GDM1 (cell line): ENCODE measurements around the gene ATG13.
A peak's percentile ranks its signal among the peaks of the same experiment; 100 is the strongest.
"Not testable (repeated sequence)": the region's sequence is repeated elsewhere in the genome, so short reads cannot be mapped to it uniquely, and the experiment has no call there.

ENCODE experiments used
- DNase-seq: peaks from one replicate; lab custom pipeline; 2025; lab: John Stamatoyannopoulos, UW

The ATG13 gene

DNA sequence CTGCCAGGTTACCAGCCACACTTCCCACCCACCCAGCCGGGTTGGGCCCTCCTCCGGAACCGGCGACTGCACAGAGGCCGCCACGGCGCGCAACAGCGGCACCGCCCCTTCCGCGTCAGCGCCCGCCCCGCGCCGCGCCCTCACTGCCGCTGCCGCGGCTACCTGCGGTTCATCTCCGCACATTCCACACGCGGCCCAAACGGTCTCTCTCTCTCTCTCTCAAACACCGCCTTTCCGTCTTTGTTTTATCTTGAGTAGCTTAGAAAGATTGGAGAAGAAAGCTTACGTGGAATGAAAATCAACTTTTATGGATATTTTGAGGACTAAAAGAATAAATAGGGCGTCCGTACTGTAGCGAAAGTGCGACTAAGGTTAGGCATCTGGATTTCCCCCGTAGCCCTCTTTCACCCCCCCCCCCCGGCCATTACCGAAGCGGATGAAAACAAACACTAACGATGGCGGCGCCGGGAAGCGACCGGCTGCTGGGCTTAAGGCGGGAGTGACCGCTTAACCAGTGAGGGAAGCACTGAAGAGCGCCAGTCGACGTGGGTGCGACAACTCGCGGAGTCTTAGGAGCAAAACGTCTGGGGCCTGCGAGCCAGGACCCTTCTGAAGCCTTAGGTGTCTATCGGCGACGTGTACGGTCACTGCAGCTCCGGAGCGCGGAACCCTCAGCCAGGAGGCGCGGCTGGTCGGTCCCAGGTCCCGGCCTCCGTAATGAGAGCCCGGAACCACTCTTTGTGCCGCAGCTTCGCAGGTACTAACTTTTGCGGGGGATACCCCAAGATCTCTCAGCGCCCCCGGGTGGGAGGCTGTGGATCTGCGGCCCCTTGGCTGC, at the start of gene ATG13, which contains the start of gene HARBI1:
Gene ATG13, plus strand, starts transcription at position 420 of the 838 bp plus-strand sequence. CDS start 26,739 bp downstream, outside the sequence.
Gene HARBI1, minus strand, starts transcription at position 94 of the 838 bp plus-strand sequence. CDS start 990 bp downstream, outside the sequence.
- peak; percentile 87 for DNase-seq

DNA sequence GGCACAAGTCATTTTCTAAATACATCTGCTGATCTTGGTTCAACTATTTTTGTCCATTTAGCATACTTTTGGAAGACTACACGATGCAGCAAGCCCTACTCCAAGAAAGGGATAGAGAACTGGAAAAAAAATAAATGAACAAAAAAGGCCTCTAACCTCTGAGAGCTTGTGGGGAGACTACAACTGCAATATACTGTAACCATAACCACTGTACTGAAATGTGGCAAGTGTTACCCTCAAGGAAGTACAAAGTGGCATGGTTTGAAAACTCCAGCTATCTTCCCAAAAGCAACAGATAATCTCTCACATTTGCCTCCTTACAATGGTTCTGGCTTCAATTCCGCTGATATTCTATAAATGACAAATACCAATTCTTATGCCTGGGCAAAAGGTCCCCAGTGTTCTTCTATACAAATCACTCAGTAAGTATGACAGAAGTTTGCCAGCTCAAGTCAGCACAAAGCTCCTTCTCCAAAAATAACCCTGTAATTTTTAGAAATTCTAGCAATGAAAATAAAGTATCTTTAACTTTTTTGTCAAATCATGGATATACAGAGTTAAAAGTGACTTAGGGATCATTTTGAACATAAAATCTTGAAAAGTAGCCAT, 46.5 kb upstream of the ATG13 start:
- no peak for DNase-seq

- DNase-seq = no peak
These were observed 42.7 kb upstream of the ATG13 start for GRCh38 chr11:46574656-46575055.

GRCh38 chr11:46577058-46577457, 40.3 kb upstream of the ATG13 start:
- no peak for DNase-seq

DNA sequence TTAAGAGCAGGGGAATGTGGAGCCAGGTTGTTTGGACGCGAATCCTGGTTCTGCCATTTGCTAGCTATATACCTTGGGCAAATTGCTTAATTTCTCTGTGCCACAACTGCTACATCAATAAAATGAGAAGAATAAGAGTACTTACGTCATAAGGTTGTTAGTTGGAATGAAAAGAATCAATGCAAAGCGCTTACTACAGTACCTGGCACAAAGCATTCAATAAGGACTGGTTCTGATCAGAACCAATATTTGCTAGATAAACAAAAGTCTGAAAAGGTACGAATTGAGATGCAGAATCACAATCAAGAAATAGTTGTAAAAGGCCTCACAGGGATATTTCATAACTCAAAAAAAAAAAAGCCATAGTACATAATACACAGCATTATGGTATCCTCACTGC, 34.8 kb upstream of the ATG13 start:
- no peak for DNase-seq

GRCh38 chr11:46583513-46583912, 33.8 kb upstream of the ATG13 start:
- DNase-seq = not testable (repeated sequence)

DNA sequence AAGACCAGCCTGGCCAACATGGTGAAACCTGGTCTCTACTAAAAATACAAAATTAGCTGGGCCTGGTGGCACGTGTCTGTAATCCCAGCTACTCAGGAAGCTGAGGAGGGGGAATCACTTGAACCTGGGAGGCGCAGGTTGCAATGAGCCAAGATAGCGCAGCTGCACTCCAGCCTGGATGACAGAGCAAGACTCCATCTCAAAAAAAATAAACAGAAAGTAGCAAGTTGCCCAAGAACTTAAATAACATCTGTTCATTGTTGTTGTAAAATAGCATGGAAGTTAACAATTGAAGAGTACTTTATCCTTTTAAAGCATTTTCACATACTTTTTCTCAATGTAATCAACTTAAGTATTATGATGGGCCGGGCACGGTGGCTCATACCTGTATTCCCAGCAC, 29.2 kb upstream of the ATG13 start:
- DNase-seq = no peak

GRCh38 chr11:46588915-46589314, 28.4 kb upstream of the ATG13 start:
- DNase-seq = no peak

DNA sequence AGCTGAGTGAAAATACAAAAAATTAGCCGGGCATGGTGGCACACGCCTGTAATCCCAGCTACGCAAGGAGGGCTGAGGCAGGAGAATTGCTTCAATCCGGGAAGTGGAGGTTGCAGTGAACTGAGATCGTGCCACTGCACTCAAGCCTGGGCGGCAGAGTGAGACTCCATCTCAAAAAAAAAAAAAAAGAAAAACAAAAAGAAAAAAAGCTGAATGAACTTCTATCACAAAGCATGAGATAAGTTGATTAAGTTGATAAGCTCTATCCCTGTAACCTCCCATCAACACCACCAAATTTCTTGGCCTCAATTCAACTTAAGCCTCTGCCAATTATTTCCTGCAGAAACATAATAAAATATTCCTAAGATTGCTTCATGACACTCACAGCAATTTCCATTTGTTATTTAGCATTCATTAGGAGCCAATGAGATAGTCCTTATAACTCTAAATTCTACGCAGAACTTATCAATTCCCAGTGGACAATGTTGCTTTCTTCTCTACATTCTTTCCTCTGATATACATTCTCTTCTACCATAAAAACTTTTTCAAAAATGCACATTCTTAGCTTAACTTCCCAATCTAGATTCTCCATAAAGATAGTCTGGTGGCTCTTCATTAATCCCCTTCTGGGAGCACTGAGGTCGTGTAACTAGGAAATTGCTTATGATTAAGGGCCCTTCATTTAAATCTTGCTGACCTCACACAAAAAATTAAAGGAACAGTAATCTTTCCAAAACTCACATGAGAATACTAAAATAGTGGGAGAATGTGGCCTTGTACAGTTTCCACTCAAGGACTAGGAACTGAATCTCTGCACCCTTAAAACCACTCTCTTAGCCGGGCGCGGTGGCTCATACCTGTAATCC, 26.4 kb upstream of the ATG13 start:
- no peak for DNase-seq

DNA sequence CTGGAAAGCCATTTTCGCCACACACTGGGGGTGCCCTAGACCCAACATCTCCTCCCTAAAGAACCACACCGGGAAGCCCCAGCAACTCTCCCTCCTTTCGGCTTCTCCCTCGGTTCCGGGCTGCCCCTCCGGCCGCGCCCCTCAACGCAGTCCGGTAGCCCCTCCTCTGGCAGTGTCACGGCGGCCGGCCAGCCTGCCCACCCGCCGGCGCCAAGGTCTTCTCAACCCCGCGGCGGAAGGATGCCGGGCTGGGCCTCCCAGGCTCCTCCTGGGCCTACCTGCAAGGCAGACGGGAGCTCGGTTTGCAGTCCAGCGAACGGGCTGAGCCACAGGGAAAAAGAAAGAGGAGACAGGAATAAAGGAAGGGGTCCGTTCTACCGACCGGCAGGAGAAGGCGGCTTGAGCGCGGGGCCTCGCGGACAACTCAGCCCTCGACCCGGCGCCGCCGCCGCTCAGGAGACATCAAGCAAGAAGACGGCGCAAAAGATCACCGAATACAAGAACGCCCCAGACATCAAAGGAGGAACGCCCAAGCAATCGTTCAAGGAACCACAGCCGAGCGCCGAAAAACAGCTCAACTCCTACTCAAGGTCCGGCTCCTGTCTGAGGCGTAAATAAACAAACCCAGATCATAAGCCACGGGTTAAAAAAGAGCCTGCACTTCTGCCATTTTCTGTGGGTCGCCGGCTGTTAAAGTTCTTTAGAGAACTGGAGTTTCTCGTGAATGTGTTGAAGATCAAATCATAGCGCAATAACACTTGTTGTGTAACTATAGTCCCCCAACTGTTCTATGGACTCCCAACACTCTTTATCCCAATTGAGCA, 23.6 kb upstream of the ATG13 start, which contains the start of gene AMBRA1:
Gene AMBRA1, minus strand, starts transcription at position 474 of the 824 bp plus-strand sequence. CDS start 45,643 bp downstream, outside the sequence.
- peak; percentile 77 for DNase-seq

- DNase-seq = no peak
These were observed 23.0 kb upstream of the ATG13 start for GRCh38 chr11:46594374-46594700.

DNA sequence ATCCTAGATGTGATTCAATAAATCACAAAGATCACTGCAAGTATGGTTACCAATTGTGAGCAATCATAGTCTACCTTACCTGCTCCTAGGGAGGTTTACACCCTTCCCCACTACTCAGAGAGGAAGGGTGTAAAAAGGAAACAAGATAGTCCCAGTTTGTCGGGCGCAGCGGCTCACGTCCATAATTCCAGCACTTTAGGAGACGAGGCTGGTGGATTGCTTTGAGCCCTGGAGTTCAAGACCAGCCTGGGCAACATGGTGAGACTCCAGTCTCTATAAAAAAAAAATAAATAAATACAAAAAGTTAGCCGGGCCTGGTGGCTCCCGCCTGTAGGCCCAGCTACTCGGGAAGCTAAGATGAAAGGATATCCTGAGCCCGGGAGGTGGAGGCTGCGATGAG, 22.6 kb upstream of the ATG13 start:
- DNase-seq = no peak

DNA sequence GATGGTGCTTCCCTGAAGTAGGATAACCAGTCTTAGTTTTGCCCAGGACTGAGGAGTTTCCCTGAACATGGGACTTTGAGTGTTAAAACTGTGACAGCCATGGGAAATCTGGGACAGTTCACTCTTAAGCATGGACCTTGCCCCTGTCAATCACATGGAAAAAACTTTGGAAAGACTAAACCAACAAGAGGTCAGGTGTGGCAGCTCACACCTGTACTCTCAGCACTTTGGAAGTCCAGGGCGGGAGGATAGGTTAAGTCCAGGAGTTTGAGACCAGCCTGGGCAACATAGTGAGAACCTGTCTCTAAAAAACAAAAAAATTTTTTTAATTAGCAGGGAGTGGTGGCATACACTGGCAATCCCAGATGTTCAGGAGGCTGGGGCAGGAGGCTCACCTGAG, 20.2 kb upstream of the ATG13 start:
- no peak for DNase-seq

- DNase-seq = no peak
These were observed 19.6 kb upstream of the ATG13 start for GRCh38 chr11:46597609-46598219.

- DNase-seq = no peak
These were observed 17.8 kb upstream of the ATG13 start for GRCh38 chr11:46599340-46600193.

DNA sequence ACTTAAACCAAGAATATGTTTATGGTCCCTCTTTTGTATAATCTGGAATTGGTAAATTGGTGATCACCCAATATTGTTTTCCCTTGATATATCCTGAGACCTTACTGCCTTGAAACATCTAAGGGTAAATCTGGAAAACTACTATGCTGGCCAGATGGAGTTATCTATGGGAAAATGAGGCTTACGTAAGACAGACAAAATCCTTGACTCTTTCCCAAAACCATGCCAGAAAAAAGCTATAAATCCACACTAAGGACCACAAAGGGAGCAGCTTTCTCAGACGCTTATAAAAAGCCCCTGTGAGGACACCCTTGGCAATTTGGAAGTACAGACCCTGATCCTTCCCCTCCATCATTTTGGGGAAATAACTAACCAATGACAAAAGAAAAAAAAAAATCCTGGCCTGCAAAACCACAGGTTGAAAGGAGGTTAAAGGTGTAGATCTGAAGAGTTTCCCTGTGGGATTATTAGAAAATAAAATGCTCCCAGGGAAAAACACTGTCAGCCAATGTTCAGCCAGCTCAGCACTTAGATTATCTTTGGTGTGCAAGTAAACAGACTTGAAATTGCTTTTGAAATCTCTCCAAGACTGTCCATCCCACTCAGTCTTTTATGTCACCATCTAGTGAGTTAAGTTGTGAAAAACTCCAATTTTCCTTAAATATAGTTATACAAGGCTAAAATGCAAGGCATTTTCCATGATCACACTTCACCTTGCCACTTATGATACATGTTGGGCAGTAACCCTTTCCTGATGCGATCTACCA, 17.0 kb upstream of the ATG13 start:
- DNase-seq = no peak

- DNase-seq = no peak
These were observed 16.2 kb upstream of the ATG13 start for GRCh38 chr11:46601129-46601528.

DNA sequence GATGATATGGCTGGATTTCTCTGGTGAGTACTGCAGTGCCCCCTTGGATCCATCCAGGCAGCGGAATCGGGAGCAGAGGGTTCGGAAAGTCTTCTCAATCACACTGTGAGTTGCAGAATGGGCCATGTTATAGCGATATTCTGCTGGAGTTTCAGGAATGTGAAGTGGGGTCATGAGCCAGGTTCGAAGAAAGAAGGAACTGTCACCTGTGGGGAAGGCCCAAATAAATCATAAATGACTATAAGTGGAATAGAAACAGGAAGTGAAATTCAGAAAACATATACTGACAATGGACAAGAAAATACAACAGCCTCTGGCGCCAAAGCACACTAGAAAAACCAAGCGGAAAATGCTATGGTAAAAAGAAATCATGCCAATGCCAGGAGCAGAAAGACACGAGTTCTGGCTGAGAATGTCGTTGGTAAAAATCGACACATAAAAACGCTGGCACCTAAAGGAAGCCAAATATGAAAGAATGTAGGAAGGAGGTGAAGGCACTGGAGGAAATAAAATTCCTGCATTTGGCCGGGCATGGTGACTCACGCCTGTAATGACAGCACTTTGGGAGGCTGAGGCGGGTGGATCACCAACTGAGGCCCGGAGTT, 13.5 kb upstream of the ATG13 start:
- no peak for DNase-seq

DNA sequence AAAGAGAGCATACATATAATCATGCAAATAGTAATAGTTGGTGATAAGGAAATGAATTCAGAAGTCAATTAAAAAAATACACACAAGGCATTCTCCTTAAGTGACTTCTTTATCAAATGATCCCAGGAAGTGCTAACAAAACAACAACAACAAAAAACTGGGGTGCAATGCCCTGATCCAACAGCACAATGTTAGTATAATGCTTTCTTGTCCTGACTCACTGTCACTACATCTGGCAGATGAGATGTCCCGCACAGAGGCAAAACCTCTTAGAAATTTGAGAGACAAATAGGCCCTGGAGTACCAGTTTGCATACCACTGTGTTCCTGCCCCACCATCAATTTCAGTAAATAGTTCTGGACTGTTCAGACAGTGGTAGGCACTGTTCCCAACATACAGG, 12.6 kb upstream of the ATG13 start:
- DNase-seq = no peak
